HG03342 (cell line): ENCODE measurements around the gene ABCA1.
"Not testable (repeated sequence)": the region's sequence is repeated elsewhere in the genome, so short reads cannot be mapped to it uniquely, and the experiment has no call there.

Experiments
- ATAC-seq: cut with Tn5 transposase; IDR thresholded peaks from one replicate; pipeline ENCODE4 v1.9.1; 2021; ENCODE audit warnings: mild to moderate bottlenecking, moderate library complexity; ENCODE audit not compliant: unreplicated experiment

ABCA1 gene

DNA sequence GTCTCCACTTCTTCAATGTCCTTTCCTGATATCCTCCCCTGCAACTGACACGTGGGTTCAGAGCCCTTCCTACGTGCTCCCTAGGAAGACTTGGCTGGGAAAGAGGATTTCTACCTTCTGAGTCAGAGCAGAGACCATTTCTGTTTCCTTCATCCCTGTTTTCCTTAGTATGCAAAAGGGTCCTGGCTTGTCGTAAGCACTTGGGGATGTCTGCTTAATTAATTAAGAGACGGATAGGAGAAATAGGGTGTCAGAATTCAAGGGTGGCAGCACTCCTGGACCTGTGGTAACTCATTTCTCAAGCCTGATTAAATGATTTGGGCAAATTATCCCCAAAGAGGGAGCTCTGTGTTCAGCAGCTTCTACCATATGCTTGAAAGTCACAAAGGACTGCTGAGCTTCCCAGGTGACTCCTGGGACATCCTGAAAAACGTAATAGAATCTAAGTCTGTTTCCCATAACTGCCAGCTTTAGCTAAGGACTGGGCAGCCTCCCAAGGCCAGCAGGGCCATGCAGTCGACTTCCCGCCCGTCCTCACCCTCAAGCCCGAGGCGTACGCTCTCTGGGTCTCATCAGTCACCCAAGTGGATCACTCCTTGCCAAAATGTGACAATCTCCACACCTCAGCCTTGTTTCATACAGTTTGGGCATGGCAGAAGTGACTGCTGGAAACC lies 20.5 kb downstream of the ABCA1 start:
- no peak for ATAC-seq

DNA sequence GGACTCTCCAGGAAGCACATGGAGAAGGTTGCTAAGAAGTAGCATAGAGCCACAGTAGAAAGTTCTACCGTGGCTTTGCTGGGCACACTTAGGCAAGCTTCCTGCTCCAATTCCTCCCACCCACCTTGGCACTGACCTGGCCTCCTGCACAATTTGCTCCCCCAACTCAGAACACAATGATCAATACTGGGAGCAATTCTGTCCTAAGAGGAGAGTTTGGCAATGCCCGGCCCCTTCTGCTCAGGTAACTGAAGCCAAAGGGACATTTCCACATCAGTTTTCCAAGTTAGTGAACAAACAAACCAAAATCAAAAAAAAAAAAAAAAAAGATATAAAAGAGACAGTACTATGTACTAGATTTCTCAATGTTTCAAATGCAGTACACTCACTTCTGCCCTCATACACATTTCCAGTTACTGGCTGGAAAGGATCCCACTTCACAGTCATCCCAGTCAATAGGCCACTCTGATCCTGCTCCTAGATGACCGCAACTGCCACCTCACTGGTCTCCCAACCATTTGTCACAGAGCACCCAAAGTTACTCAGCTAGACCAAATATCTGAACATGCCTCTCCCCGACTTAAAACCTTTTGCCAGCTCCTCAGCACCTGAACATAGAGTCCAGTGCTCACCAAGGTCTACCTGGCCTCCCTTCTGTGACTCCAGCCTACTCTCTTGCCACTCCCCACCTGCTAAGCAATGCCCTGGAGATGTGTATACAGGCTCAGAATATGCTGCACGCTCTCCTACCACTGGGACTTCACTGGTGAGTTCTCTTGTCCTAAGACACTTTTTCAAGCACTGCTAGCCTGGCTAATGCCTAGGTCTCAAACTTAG lies 21.3 kb downstream of the ABCA1 start:
- no peak for ATAC-seq

DNA sequence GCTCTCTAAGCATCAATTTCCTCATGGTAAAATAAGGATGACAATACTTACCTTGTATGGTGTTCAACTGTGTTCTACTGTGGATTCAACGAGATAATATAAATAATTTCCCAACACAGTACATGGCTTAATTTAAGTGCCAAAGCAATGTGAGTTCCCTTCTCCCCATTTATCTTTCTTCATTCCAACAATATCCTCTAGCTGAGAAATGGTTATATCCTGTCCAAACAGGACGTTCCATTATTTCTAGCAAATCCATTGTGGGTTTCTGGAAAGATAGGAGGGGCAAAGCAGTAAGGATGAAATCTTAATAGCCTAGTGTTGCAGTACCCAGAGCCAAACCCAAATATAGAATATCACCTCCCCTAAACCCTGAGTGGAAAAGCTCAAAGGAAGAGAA lies 22.0 kb downstream of the ABCA1 start:
- no peak for ATAC-seq

DNA sequence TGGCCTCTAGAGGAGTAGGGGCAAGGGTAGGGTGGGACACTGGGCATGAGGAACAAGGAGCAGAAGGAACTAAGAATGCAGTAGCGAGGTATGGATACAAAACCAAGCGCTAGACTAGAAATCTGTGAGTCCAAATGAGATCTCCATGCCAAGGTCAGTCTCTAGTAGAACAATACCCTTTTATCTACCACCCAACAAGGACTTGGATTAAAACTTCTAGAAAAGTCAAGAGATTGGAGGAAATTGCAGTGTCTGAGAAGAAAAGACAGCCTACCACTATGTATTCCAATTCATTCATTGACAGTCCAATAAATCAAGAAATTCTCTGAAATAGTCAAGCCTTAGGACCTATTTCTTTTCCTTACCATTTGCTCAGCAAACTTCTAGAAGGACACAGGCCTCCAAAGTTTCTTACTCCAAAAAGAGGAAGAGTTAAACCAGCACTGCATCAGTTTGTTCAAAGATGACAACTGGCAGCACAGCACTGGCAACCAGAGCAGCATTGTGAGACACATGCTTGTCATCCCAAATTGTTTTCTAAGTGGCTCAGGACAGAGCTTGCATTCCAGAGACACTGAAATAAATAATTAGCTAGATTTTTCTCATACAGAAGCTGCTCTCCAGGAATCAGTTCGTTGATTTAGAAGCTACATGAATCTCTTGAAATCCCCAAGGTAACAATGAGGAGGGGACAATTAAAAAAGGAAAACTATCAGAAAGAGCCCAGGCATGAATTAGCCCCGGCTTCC lies 22.6 kb downstream of the ABCA1 start:
- no peak for ATAC-seq

DNA sequence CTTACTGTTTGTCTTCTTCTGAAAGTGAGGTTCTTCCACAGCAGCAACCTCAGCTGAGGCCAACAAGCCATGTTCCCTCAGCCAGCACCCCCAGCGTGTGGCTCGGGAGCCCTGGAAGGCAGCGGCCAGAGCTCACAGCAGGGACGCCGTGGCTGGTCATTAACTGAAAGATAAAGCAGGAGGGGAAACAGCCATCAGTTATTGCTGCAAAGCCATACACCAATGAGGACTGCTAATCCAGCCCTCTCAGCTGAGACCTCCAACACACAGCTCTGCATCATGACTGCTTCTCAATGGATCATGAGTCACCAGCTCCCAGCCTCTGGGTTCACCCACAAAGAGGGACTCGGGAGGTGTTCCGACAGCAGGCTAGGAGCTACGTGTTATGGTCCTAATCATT lies 24.3 kb downstream of the ABCA1 start:
- ATAC-seq: no peak

DNA sequence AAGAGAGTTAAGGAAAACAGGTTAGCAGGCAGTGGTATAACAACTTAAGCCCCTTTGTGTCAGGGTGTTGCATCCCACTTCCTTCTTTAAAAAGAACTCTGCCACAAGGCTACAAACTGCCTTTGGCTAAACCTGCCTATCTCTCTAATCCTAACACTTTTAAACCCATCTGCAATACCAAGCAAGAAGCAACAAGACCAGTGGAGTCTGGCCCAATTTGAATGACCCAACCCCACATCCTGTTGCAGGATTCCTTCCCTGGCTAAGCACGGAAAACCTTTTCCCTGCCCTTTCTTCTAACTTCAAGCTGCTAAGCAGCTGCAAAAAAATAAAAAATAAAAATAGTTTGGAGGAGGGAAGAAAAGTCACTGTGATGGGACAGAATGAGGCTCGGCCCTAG lies 27.1 kb downstream of the ABCA1 start:
- ATAC-seq: no peak

DNA sequence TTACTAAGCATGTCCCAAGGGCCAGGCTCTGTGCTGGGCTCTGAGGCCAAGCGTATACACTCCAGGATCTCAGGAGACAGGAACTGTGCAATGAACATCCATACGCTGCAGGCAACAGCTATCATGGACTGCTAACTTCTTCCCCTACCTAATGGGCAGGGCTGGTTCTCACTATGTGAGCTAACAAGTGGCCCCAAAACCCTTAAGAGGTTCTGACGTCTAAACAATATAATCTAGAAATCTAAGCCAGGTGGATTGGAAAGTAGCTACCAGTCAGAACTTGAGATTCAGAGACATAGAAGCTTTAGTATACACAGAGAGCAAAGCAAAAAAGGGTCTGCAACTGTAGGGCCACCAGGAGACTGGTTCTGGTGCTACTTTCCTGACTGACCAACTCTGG lies 27.6 kb downstream of the ABCA1 start:
- no peak for ATAC-seq

DNA sequence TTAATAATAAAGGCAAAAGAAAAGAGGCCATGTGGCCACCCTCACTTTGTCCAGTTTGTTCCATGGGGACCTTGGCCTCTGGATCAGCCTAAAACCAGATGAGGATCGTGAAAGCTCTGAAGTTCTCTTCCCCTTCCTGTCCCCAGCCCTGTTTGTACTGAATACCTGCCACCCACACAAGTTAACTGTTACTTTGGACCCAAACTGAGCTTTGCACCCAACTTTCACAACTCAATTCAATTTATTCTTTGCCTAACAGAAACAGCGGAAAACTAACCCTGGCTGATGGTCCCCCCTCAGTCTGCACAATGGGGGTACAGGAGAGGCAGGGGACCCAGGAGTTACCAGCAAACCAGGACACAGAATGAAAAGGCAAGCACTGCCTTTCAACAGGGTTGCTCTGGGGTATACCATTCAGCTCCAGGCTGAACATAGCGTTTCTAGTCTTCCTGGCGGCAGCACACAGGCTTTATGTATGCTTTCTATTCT lies 28.2 kb downstream of the ABCA1 start:
- ATAC-seq: no peak

DNA sequence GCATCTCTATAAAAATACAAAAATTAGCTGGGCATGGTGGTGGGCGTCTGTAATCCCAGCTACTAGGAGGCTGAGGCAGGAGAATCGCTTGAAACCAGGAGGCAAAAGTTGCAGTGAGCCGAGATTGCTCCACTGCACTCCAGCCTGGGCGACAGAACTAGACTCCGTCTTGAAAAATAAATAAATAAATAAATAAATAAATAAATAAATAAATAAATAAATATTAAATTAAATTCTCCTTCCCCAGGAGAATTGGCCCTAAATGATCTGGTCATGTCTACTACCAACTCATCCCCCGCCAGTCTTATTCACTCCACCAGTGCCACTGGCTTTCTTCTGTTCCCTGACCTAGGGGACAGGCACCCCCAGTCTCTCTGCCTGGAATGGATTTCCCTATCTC lies 29.6 kb downstream of the ABCA1 start:
- ATAC-seq: not testable (repeated sequence)

DNA sequence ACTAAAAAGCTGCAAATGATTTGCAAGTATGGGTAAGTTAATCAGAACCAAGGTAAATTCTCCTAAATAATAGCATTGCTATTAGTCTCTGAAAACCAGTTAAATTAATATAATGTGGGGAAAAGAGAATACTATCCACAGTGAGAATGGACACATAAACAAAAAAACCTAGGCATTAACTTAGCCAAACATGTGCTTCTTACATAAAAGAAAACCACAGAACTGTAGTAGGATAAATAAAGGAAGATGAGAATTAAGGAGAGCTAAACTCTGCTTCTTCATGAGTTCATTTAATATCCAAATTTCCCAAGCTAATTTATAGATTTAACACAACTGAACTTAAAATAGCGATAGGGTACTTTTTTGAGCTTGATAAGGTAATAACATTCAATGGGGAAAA lies 31.8 kb downstream of the ABCA1 start:
- ATAC-seq: no peak

DNA sequence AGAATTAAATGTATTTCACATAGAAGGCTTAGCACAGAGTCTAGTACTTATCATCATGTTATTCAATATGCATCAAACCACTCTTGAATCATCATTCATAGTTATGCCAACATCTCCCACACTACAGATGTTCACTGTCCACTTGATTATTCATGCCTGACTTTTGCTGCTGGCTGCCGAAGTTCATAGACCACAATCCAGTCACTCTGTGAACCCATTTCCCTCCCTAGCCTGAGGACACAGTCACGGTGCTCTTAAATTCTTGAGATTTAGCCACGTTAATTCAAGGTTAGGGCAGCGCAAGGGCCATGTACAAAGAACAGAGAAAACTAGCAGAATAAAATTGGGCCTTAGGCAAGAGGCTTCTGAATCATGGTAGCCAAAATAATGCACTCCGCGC lies 32.4 kb downstream of the ABCA1 start:
- ATAC-seq: no peak

DNA sequence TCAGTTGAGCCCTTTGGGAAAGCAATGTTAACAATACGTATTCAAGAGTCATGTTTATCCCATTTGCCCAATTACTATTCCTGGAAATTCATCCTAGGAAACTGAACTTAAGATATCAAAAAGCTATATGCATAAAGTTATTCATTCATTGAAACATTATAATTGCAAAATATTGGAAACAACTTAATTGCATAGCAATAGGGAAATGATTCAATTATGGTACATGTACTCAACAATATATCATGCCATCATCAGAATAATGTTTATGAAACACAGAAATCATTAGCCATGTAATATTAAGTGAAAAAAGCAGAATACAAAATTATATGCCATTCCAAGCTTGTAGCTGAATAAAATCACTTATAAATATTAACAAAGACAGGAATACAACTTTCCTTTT lies 35.3 kb downstream of the ABCA1 start:
- ATAC-seq: no peak

DNA sequence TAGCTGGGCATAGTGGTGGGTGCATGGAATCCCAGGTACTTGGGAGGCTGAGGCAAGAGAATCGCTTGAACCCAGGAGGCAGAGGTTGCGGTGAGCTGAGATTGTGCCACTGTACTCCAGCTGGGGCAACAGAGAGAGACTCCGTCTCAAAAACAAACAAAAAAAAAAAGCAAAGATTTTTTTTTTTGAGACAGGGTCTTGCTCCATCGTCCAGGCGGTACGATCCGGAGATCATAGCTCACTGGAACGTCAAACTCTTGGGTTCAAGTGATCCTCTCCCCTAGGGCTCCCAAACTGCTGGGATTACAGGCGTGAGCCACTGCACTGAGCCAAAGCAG lies 37.6 kb downstream of the ABCA1 start:
- ATAC-seq: no peak

DNA sequence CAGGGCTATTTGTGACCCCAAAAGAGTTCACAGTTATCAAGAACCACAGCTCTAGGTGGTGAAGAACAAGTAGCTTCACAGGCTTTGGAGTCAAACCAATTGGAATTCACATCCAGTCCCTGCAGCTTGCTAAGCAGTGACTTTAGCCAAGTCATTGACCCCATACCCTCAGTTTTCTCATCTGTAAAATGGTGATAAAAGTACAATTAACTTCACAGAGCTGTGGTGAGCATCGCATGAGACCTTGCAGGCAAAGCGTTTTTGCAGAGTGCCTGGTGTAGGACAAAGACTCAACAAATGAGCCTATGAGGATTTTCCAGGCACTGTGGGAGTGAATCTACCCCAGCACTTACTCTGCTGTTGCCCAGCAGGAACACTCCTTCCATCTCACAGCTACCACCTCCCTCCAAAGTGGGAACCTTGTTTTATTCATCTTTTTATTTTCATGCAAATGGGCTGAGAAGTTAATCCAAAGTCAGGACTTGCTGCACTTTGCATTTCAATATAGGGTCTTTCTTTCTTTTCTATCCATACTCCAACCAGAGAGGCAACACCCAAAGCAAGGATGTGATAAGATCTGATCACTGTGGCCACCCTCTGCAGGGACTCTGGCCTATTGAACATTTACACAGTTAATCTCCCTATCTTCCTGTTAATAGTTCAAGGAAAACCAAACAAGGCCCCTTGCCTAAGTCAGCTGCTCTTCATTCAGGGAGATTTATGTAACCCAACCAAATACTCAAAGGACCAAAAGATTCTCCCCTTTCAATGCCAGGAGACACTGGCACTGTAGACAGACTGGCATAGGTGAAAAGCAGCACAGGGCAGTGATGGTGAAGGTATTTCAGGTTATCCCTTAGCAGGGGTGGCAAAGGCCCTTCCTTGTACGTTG lies 41.9 kb downstream of the ABCA1 start:
- ATAC-seq: no peak

DNA sequence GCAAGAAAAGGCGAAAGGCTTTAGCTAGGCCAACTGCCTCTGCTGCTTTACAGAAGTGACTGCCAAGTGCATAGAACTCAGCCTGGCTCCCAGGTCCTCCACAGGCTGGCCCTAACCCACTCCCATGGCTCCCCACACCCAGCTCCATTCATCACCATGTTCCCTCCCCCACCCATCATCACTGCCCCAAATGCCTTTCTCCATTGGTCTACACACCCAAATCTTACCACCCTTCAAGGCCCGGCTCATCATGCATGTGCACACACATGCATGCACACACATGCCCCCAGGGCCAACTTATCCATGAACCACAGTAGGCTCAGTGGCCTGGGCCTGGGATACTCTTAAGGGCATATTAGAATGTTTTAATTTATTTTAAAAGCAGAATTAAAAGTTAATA lies 44.8 kb downstream of the ABCA1 start:
- ATAC-seq: no peak

DNA sequence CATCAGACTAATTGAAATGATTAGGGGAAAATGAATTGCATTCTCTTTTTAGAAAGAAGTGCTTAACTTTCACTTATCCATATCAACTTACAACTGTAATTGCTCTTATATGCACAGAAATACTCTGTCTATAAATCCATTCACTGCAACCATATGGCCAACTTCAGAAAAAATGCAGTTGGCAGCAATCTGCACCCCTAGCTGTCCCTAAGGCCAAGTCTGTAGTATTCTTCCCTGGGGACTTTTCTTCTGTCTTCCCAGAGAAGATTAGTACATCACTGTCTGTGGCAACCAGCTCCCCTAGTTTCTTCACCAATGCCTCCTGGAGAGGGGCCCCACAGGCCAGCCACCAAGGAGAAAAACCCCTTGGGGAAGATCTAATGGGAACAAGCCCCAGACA lies 45.4 kb downstream of the ABCA1 start:
- ATAC-seq: no peak

DNA sequence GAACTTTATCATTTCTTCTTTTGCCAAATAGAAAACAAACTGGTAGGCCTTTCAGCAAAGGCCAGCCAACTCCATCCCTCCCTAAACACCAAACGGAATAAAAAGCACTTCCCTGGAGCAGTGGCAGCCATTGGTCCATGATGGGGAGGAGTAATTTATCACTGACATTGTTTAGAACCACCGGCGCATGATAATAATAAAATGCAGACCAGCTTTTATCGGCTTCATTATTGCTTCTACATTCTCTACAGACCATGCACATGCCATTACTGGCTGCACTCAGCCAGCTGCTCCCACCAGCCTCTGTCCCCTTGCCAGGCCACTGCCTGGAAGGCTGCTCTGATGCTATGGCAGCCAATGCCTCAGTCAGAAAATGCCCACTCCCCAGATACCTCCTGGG lies 45.9 kb downstream of the ABCA1 start:
- no peak for ATAC-seq

DNA sequence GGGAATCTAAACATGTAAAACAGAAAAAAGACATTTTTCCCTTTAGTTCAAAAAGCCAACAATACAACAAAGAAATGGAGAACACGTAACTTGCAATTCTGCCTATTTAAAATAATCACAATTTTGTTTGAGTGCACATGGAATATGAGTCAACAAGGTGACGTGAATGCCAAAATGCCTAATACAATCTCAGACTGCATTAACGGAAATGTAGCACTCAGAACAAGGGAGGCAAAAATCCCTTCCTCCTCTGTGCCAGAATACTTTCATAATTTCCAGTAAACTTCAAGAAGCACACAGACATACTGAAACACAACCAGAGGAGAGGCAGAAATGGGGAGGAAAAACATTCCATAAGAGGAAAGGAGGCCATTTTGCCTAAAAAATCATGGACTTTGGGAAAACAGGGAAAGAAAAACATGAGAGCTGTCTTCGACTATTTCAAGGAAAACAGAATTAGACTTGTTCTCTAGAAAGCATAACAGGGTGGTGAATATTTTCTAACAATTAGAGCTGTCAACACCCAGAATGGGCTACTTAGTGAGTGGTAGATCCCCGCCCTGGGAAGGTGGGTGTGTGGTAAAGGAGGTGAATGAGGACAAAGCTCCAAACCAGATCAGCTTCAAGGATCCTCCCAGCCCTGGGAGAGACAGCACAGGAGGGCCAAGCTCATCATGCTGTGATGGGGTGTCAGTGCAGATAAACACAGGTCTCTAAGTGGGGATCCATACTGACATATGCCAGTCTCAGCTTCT lies 48.2 kb downstream of the ABCA1 start:
- ATAC-seq: no peak

DNA sequence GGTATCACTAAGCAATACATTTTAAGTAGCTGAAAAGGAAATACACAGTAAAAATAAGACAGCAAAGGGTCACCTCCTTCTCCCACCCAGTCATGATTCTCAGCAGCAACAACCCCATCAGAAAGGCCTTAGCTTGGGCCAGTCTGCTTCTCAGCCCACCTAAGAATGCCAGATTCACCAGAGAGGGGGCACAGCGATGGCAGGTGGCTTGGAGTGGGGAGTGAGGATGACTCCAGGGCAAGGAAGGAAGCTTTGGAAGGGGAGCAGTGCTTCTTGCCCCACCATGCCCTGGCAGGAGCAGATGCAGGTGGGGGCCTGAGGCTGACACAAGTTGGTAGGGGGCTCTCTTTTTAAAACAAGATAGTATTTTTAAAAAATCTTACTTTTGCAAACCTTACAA lies 51.4 kb downstream of the ABCA1 start:
- no peak for ATAC-seq

DNA sequence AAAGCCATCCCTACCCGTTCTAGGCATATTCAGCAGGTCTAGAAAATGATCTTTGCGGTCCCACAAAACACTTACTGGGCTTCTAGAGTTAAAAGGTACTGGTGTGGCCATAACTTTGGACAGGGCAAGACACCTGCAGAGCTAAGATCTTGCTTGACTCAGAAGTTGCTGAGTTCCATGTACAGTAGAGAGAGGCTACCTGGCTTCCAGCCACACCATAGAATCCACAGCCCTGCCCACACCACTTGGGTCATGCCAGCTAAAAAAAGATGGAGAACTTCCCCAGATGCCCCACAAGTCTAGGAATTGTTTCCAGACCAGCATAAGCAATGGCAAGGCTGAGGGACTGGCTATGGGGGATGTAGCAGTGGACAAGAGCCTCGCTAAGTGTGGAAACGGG lies 52.1 kb downstream of the ABCA1 start:
- no peak for ATAC-seq
